Parathyroid adenoma (tissue), 2 donors: ENCODE measurements around the gene LAPTM5.

Experiments
- H2AFZ ChIP-seq: fragments of 300-600 bp; sonication (generic); one replicate; pipeline ENCODE4 v1.7.0; 2017; ENCODE audit warnings: antibody characterized with exemption, mild to moderate bottlenecking
- H3K27ac ChIP-seq: fragments of 300-600 bp; sonication (generic); one replicate; pipeline ENCODE4 v1.7.0; 2017
- H3K27me3 ChIP-seq: fragments of 300-600 bp; sonication (generic); one replicate; pipeline ENCODE4 v1.7.0; 2017; ENCODE audit warnings: low read length; ENCODE audit not compliant: control insufficient read depth, insufficient read depth
- H3K36me3 ChIP-seq: fragments of 300-600 bp; sonication (generic); one replicate; pipeline ENCODE4 v1.7.0; 2017; ENCODE audit warnings: low read length; ENCODE audit not compliant: control insufficient read depth, insufficient read depth
- H3K4me1 ChIP-seq: fragments of 300-600 bp; sonication (generic); one replicate; pipeline ENCODE4 v1.7.0; 2017; ENCODE audit warnings: control low read depth
- H3K4me2 ChIP-seq: fragments of 300-600 bp; sonication (generic); one replicate; pipeline ENCODE4 v1.7.0; 2017; ENCODE audit warnings: low read length
- H3K4me3 ChIP-seq: fragments of 300-600 bp; sonication (generic); one replicate; pipeline ENCODE4 v1.7.0; 2017; ENCODE audit warnings: low read depth, low read length
- H3K79me2 ChIP-seq: fragments of 300-600 bp; sonication (generic); one replicate; pipeline ENCODE4 v1.7.0; 2017; ENCODE audit warnings: control low read depth
- H3K9ac ChIP-seq: fragments of 300-600 bp; sonication (generic); one replicate; pipeline ENCODE4 v1.7.0; 2017; ENCODE audit warnings: mild to moderate bottlenecking
- H3K9me3 ChIP-seq: fragments of 300-600 bp; sonication (generic); one replicate; pipeline ENCODE4 v1.7.0; 2017; ENCODE audit warnings: low read length; ENCODE audit not compliant: control insufficient read depth
- CTCF ChIP-seq: fragments of 300-600 bp; sonication (generic); IDR thresholded peaks from one replicate; pipeline ENCODE4 v1.7.0; 2017; ENCODE audit warnings: antibody characterized with exemption, mild to moderate bottlenecking
- donor health status: primary hyperparathyroidism.

Gene LAPTM5

GRCh38 chr1:30786264-30786991 is 28.9 kb upstream of the LAPTM5 start:
- no peaks in the 10 kb centered on the region for H3K4me1 ChIP-seq
- no peak overlapping the region for H3K27ac ChIP-seq
- no peak overlapping the region for H2AFZ ChIP-seq
- H3K9ac ChIP-seq, result no peak overlapping the region
- no peak for TF ChIP-seq CTCF
- H3K9me3 ChIP-seq, result no peaks in the 10 kb centered on the region
- no peaks in the 10 kb centered on the region for H3K79me2 ChIP-seq
- H3K27me3 ChIP-seq, result no peaks in the 10 kb centered on the region
- H3K4me3 ChIP-seq, result no peak overlapping the region
- no peaks in the 10 kb centered on the region for H3K36me3 ChIP-seq
- H3K4me2 ChIP-seq, result no peak overlapping the region

- H3K4me1 ChIP-seq, result no peaks in the 10 kb centered on the region
Measured at GRCh38 chr1:30785714-30786113, 28.1 kb upstream of the LAPTM5 start.

DNA sequence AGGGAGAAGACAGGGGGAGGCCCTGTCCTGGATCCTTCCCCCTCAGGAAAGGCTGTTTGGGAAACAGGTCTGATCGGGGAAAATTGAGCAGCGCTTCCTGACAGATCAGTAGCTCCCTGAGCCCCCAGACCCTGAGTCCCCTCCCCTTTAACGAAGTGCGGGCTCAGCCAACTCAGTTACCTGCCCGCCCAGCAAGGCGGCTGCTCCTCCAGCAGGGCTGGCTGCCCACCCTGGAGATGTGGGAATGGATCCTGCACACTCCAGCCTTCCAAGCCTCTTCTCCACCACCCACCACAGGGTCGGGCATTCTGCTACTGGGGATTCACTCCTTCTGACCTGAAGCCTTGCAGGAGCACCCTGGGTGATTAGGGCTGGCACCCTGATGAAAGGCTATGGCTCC is 27.6 kb upstream of the LAPTM5 start:
- no peaks in the 10 kb centered on the region for H3K4me1 ChIP-seq
- no peaks in the 10 kb centered on the region for H3K36me3 ChIP-seq
- H3K9me3 ChIP-seq, result no peaks in the 10 kb centered on the region
- H3K4me2 ChIP-seq, result no peak overlapping the region
- no peak overlapping the region for H2AFZ ChIP-seq
- H3K79me2 ChIP-seq, result no peaks in the 10 kb centered on the region
- H3K27me3 ChIP-seq, result no peaks in the 10 kb centered on the region
- H3K9ac ChIP-seq, result no peak overlapping the region
- TF ChIP-seq CTCF, result no peak
- no peak overlapping the region for H3K27ac ChIP-seq
- no peak overlapping the region for H3K4me3 ChIP-seq

More at GRCh38 chr1:30785714-30786113, 28.1 kb upstream of the LAPTM5 start:
- Histone ChIP-seq H3K79me2 (no peaks in the 10 kb centered on the region), H3K27ac (no peak overlapping the region), H3K4me3 (no peak overlapping the region), H3K36me3 (no peaks in the 10 kb centered on the region), H3K9me3 (no peaks in the 10 kb centered on the region), H2AFZ (no peak overlapping the region), H3K27me3 (no peaks in the 10 kb centered on the region), H3K9ac (no peak overlapping the region), H3K4me2 (no peak overlapping the region)
- no peak for TF ChIP-seq CTCF

GRCh38 chr1:30783256-30783915 is 25.8 kb upstream of the LAPTM5 start:
- Histone ChIP-seq H3K4me2 (no peak overlapping the region), H3K27me3 (no peaks in the 10 kb centered on the region), H3K4me3 (no peak overlapping the region), H2AFZ (no peak overlapping the region), H3K9me3 (no peaks in the 10 kb centered on the region), H3K27ac (no peak overlapping the region), H3K9ac (no peak overlapping the region), H3K4me1 (no peaks in the 10 kb centered on the region), H3K79me2 (no peaks in the 10 kb centered on the region), H3K36me3 (no peaks in the 10 kb centered on the region)
- TF ChIP-seq CTCF, result no peak
